A549 (cell line): ENCODE results near the gene SERPINF2.

Source experiments
- CBX2 ChIP-seq: fragments of 200-600 bp; sonication (generic); IDR thresholded peaks from 2 replicates; pipeline ENCODE4 v1.6.1; 2016; ENCODE audit warnings: low read depth, mild to moderate bottlenecking, borderline replicate concordance
- MAFK ChIP-seq: fragments of 450-650 bp; IDR thresholded peaks from 2 replicates; pipeline ENCODE4 v1.6.1; 2014; ENCODE audit not compliant: partially characterized antibody
- TF ChIP-seq, protein P1 (sequence below): fragments of >200 bp; sonication (Bioruptor Twin); formaldehyde crosslinking; IDR thresholded peaks from 3 replicates; pipeline ENCODE4 v1.5.1; 2016

DNA sequence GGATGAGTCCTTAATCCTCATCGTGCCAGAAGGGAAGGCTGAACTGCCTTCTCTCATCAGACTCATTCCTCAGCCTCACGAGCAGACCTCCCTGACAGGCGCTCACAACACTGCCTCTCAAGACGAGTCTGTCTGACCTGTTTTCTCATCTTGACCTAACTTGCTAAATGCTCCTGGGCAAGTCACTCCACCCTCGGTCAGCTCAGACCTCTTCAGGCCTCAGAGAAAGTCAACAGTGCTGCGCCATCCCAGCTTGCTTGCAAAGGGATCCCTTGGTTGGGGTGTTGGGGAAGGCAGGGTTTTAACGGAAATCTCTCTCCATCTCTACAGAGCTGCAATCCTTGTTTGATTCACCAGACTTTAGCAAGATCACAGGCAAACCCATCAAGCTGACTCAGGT, 34.2 kb downstream of the SERPINF2 start:
- TF ChIP-seq CBX2 (no peak), MAFK (no peak)
- TF ChIP-seq, protein P1, sequence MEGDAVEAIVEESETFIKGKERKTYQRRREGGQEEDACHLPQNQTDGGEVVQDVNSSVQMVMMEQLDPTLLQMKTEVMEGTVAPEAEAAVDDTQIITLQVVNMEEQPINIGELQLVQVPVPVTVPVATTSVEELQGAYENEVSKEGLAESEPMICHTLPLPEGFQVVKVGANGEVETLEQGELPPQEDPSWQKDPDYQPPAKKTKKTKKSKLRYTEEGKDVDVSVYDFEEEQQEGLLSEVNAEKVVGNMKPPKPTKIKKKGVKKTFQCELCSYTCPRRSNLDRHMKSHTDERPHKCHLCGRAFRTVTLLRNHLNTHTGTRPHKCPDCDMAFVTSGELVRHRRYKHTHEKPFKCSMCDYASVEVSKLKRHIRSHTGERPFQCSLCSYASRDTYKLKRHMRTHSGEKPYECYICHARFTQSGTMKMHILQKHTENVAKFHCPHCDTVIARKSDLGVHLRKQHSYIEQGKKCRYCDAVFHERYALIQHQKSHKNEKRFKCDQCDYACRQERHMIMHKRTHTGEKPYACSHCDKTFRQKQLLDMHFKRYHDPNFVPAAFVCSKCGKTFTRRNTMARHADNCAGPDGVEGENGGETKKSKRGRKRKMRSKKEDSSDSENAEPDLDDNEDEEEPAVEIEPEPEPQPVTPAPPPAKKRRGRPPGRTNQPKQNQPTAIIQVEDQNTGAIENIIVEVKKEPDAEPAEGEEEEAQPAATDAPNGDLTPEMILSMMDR: no peak
